ENCODE measurements around the gene GYPC.
"Not testable (repeated sequence)": the region's sequence is repeated elsewhere in the genome, so short reads cannot be mapped to it uniquely, and the experiment has no call there.

The GYPC gene, protein sequence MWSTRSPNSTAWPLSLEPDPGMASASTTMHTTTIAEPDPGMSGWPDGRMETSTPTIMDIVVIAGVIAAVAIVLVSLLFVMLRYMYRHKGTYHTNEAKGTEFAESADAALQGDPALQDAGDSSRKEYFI

DNA sequence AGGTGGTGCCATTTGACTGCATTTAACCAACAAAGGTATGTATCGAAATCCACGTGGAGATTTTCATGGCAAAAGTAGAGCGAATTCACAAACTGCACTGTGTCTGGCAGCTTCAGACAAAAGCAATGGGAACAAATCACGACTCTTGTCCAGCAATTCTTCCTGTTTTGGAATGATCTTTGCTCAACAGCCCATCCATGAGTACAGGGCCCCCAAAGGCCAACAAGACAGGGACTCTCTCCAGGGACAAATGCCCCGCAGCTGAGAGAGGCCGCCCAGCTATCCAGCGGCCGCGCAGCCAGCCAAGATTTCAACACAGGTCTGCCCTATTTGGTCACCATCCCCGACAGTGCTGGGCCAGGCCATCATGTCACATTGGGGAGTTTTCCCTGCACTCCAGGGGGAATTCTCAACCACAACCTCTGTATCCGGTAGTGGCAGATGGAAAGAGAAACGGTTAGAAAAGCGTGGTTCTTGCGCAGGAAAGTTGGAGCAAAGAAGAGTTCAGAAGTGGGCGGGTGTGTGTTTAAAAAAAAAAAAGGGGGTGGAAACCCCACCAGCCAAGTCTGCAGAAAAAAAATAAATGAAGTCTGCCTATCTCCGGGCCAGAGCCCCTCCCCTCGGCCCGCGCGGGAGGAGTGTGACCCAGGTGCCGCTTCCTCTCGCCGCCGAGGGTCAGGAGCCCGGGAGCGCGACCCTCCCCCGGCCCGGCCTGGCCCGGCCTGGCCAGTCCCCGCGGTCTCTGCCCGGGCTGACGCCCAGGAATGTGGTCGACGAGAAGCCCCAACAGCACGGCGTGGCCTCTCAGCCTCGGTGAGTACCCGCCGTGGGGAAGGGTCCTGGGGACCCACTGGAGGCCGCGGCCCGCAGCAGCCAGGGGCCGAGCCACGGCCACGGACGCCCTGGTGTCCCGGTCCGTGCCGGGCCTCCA lies at the start of gene GYPC:
GYPC (plus strand) TSS at position 659 of the 931 bp plus-strand sequence; CDS start at position 765, 106 bp downstream.
- DNase-seq = no peak

DNA sequence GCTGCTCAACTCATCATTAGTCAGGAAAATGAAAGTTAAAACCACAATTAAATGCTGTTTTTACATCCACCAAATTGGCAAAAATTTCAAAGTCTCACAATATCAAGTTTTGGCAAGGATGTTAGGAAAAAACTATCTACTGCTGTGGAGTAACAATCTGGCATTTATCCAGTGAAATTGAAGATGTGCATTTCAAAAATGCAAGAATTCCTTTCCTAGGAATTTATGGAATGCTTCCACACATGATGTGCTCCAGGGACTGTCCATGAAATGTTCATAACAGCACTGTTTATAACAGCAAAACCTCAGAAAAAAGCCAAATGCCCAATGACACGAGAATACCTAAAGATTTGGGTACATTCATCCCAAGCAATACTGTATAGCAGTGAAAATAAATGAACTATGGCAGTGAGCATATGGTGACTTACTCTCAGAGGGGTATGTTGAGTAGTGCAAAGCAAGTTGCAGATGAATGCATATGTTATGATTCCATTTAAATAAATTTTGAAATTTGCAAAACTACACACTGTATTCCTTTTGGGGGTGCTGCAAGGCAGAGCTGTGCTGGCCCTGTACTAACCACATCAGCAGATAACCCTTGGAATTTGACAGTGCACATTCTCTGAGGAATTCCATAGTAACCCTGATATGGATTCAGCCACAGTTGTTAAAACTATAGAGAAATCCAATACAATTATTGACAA lies 41.3 kb upstream of the GYPC start:
- DNase-seq = no peak

DNA sequence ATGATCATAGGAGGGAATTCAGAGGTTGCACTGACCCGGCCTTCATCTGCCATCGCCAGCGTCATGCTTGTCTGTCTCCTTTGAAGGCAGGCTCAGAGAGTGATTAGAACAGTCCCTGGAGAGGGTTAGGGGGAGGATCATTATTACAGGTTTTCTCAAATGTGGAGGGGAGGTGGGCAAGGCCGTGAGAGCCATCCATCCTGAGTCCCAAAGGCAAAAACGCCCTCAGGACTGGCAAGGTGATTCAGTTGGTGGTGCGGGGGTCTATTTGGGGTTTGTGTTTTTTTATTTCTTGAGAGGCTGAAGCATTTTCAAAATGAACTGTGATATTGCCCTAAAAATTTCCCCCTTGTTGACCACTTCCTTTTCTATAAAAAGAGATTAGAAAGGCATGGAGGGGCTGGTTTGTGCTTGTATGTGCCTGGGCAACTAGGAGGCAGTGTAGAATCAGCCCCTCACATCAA lies 39.3 kb upstream of the GYPC start:
- no peak for DNase-seq

DNA sequence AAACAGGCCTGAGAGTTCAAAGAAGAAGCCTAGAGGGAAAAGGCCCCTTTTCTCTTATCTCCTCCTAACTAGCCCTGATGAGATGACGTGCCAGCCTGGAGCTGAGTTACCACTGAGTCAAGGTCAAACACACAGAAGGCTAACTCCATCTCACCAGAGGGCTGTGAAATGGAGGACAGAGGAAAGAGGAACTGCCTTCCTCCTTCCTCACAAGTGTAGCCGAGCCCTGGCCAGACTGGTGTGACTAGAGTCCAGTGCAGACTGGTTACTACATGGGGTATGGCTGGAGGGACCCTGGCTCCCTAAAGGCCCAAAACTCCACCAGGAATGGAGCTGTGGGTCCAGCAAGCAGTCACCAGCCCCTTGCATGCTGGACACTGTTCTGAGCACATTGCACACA lies 35.7 kb upstream of the GYPC start:
- DNase-seq = no peak

DNA sequence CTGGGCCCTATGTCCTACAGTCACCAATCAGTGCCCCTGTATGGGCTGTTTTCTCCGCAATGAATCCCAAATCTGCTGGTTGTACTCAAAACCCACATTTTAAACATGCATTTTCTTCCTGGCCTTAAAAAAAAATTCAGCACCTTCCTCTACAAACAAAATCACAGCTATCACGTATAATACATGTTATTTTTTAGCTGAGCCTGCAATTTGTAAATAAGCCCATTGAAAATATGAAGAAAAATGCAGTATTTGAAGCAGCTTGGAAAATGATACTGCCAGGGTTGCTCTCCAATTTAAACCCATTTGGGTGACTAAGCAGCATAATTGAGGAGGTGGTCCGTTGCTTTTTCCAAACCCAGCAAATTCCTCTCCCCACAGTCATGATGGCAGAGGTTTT lies 33.0 kb upstream of the GYPC start:
- DNase-seq = no peak

DNA sequence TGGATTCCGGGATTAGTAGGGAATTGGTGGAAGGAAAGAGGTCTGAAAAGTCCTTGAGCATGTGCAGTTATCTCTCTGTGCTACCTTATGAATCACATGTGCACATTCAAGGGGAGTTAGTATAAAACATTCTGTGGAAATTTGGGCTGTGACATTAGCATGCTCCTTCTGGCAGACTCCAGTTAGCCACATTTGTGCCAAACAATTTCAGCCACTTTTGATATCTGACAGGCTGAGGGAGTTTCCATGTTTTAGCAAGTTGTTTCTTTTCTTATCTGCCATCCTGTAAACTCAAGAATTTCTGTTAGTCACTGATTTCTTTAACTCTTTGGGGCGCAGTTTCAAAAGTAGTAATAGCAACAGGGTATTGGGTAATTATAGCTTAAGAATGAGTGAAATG lies 28.3 kb upstream of the GYPC start:
- no peak for DNase-seq

DNA sequence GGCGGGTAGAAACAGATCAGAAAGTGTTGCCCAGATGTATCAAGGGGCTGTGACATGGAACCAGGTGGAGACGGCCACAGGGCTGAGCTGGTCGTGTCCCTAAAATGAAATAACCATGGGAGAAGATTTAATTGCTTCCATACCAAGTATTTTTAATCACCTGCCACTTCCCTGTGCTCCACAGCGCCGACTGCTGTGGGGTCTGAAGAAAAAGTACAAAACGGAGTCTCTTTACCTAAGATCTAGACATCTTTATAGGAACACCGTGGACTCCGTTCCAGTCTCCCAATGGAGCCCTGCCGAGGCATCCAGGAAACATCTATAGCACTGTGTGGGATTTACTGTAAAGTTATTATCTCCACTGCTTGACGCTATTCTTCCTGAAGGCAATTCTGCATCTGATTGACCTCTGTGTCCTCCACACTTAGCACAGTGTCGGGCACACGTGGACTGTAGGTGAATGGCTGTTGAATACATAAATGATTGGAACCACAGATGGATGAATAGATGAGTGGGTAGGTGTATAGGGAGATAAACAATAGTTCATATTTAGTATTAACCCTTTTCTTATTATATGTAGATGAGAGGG lies 21.6 kb upstream of the GYPC start:
- DNase-seq = no peak

DNA sequence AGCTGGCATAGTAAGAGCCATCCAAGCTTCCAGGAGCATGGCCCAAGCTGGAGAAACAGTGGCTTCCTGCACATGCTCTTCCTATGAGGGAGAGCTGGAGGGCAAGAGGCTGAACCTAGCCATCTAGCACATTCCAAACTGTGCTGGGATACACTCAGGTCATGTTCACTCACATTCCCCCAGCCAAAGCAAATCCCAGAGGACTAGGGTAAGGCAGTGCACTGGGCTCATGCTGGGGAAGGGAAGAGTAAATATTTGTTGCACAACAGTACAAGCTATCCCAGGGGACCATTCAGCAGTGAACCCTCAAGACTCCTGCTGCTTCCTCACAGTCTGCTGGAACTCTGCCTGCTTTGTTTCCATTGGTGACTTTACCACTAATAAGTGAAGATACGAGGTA lies 20.7 kb upstream of the GYPC start:
- DNase-seq = no peak

DNA sequence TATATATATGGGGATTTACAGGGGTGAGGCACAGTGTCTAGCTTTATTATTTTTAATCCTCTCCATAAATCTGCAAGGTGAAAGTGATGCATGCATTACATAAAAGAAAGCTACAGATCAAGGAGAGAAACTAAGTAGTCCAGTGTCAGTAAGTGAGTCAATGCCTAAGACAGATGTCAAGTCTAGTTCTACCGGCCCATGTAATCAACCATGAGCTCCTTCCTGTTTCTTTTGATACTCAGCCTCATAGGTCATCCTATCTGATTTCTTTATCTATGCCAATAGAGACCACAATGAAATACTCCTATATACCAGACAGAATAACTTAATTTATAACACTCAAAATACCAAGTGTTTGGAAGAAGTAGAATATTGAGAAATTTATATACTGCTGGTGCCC lies 20.2 kb upstream of the GYPC start:
- no peak for DNase-seq

DNA sequence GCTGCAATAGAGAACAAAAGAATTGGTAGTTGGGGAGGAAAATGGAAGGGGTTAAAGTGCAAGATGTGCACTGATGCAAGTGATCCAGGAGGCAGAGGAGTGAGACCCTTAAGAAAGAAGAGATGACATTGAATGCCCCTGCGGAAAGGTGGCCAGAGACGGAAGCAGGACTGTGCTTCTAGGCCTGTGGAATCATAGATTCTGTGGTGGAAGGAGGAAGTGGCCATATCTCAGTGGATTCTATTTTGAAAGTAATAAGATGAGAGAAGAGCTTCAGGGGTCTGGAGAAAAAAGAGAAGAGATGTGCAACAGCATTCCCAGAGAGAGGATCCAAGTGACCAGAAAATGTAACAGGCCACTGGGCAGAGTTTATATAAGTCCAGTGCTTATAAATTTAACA lies 18.6 kb upstream of the GYPC start:
- no peak for DNase-seq

DNA sequence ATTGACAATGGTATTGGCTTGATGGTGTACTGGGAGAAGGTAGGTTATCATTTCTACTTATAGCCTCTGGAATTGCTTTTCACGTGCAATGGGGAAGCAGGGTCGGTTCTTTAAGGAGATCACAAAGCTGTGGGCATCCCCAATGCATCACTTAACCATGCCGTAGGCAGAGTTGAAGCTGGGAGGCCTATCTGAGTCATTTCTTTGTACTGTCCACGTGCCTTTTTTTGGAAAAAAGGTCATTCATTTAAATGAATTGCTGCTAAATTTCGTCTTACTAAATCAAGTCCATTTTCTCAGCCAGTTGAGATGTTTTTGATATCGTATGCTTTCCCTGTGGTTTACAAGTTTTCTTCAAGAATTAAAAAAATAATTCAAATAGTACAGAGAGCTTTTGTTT lies 17.2 kb upstream of the GYPC start:
- DNase-seq = no peak

DNA sequence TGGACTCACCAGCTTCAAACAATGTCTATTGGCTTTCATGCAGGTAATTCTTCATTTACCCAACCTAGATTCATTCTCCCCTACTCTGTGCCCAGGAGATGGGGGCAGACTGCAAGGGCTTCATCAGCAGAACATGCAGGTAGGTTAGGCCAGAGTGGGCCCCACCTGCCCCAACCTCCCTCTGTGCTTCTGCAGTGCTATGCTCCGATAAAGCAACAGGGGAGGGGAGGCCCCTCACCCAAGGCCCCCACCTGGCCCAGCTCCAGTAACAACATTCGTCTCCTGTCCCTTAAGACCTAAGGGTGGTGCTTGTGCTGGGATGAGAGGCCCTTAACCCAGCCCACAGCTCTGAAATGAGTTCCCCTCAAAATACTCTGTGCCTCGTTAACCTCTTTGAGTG lies 16.7 kb upstream of the GYPC start:
- no peak for DNase-seq

DNA sequence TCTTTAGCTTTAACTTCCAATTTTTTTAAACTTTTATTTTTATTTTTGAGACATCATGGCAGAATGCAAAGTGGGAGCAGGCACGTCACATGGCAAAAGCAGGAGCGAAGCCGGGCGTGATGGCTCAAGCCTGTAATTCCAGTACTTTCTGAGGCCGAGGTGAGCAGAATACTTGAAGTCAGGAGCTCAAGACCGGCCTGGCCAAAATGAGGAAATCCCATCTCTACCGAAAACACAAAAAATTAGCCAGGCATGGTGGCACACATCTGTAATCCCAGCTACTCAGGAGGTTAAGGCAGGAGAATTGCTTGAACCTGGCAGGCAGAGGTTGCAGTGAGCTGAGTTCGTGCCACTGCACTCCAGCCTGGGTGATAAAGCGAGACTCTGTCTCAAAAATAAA lies 14.7 kb upstream of the GYPC start:
- not testable (repeated sequence) for DNase-seq

DNA sequence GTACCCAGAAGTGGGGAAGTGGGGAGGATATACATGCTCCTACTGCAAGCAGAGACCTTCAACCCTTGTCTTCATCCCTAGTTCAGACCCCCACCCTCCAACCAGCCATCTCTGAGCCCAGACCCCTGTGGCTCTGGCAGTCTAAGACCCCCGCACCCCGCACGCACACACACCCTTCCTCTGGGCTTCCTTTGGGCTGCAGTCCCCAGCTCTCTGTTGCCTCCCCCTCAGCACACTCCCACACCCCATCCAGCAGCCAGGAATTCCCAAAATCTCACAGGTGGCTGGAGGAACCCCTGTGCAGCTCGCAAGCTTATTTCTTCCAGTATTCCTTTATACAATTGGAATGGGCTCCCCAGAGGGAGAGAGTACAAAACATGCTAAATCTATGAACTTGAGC lies 13.9 kb upstream of the GYPC start:
- no peak for DNase-seq

DNA sequence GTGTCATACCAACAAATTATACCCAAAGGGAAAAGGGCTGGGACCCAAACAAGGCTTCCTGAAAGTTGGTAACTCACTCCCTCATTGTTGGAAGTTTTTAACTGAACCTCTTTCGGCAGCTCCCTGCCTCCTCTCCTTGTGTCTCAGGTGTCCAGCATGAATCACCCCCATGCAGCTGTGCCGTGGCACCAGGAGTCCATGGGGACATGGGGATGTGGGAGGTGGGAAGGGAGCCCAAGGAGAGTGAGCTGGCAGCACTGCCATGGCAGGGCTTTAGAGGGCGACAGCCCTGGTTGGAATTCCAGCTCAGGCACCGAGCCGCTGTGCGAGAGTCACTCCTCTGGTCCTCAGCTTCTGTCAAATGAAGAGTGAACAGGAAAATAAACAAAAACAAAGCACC lies 12.5 kb upstream of the GYPC start:
- no peak for DNase-seq

DNA sequence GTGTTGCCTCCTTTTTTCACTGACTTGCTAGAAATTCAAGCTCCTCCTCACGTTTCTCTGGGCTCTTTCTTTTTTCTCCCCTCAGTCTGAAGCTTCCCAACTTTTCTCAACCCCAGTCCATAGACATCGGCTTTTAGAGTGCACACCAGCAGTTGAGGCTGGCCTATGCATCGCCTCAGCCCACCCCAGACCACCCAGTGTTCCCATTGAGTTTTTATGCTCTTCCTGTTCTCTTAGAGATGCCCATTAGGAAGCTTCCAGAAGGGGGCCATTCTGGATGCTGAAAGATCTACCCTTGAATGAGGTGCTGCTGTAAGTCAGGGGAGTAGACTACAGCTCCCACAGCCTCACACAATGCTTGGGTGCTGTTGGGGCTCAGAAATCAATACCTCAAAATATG lies 12.0 kb upstream of the GYPC start:
- no peak for DNase-seq

DNA sequence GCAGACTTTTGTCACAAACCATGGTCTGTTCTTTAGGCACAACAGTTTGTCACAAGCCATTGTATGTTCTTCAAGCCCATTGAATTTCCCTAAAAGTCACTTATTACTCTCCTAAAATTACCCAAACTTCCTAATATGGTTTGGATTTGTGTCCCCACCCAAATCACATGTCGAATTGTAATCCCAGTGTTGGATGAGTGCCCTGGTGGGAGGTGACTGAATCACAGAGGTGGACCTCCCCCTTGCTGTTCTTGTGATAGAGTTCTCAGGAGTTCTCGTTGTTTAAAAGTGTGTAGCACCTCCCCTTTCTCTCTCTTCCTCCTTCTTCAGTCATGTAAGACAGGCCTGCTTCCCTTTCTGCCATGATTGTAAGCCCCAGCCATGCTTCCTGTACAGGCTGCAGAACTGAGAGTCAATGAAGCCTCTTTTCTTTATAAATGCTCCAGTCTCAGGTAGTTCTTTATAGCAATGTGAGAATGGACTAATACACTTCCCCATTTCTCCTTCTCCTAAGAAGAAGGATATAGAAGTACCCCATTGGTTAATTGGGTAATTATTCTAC lies 11.2 kb upstream of the GYPC start:
- DNase-seq = no peak

DNA sequence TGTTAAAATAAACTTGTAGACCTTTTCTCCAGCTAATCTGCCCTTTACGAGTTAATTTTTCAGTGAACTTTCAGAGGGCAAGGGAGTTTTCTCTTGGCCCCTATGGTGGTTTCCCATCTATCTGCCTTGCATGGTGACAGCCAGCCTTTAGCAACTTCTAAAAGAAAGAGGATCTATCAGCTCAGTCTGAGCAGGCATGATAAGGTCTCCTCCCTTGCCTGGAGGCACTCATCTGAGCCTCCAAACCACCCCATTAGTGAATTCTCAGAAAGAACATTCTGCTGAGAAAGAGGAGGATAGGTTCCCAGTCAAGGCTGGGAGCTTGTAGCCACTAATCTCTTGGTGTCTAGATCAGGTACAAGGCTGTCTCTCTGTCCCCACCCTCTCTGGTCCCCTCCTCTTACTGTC lies 10.7 kb upstream of the GYPC start:
- no peak for DNase-seq

DNA sequence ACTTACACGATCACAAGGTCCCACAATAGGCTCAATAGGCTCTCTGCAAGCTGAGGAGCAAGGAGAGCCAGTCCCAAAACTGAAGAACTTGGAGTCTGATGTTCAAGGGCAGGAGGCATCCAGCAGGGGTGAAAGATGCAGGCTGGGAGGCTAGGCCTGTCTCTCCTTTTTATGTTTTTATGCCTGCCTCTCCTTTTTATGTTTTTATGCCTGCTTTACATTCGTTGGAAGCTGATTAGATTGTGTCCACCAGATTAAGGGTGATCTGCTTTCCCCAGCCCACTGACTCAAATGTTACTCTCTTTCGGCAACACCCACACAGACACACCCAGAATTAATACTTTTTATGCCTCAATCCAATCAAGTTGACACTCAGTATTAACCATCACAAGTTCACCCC lies 9.9 kb upstream of the GYPC start:
- DNase-seq = no peak

DNA sequence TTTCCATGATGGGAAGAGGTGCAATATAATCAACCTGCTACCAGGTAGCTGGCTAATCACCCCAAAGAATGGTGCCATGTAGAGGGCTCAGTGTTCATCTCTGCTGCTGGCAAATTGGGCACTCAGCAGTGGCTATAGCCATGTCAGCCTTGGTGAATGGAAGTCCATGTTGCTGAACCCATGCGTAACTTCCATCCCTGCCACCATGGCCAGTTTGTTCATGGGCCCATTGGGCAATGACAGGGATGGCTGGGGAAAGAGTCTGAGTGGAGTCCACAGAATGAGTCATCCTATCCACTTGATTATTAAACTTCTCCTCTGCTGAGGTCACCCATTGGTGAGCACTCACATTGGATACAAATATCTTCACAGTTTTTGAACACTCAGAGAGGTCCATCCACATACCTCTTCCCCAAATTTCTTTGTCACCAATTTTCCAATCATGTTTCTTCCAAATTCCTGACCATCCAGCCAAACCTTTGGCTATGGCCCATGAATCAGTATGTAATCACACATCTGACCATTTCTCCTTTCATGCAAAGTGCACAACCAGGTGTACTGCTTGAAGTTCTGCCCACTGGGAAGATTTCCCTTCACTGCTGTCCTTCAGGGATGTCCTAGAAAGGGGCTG lies 8.1 kb upstream of the GYPC start:
- DNase-seq = not testable (repeated sequence)

DNA sequence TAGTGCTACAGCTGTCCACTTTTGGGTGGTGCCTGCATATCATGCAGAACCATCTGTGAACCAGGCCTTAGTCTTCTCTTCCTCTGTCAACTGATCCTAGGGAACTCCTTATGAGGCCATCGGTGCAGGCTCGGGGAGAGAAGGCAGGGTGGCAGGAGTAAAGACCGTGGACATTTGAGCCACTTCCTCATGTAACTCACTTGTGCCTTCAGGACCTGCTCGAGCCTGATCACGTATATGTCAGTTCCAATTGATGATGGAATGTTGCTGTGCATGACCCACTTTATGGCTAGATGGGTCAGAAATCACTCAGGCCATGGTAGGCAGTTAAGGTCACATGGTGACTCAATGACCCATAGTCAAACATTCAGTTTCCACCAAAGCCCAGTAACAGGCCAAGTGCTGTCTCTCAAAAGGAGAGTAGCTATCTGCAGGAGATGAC lies 7.6 kb upstream of the GYPC start:
- DNase-seq = not testable (repeated sequence)

DNA sequence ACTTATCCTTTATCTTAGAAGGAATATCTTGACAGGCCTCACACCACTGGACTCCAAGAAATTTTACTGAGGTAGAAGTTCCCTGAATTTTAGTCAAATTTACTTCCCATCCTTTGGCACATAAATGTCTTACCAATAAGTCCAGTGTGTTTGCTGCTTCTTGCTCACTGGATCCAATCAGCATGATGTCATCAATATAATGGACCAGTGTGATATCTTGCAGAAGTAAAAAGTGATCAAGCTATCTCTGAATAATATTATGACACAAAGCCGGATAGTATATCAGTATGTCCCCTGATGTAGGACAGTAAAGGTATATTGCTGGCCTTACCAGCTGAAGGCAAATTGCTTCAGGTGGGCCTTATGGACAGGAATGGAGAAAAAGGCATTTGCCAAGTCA lies 6.9 kb upstream of the GYPC start:
- DNase-seq = no peak

DNA sequence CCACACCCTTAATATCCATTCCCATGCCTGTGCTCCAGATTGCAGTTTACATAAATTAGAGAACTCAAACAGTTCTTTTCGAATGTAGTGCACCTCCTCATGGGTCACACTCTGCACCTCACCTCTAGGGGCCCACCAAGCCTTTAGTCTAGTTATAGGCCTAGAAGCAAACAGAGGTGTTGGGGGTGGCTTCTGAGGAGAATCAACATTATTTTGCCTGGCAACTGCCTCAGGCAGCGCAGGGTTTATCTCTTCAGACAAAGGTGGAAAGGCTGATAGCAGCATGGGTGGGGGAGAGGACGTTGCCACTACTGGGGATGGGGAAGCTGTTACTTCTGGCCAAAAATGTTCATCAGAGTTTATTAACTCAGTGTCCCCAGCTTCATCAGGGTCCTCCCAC lies 5.0 kb upstream of the GYPC start:
- DNase-seq = no peak
